Tibial nerve (tissue), 4 donors: Measurements from ENCODE around the gene NOP16. TPM values are rescaled to one million over a fixed set of nuclear protein-coding genes. Genes with fewer than 3 reads are reported as not detected.
A peak's percentile ranks its signal among the peaks of the same experiment; 100 is the strongest.

ENCODE experiments used
- DNase-seq, 2 donors: peaks; one replicate each; pipeline ENCODE4 v3.0.0-alpha.2; 2019; ENCODE audit warnings: low spot score in 2 of 2
- H3K27ac ChIP-seq, 4 donors: fragments of 200-600 bp; sonication (generic) in 3 of 4; one replicate each; pipeline ENCODE4 v1.5.1; 2017 to 2019; ENCODE audit warnings: mild to moderate bottlenecking in 1 of 4
- H3K27me3 ChIP-seq, 2 donors: fragments of 200-600 bp; sonication (generic) in 1 of 2; one replicate each; pipeline versions ENCODE4 v1.5.1 to v1.6.0; 2017 to 2019
- H3K36me3 ChIP-seq, 3 donors: fragments of 200-600 bp; sonication (generic); one replicate each; pipeline ENCODE4 v1.5.1; 2018 to 2019
- H3K4me1 ChIP-seq, 4 donors: fragments of 200-600 bp; sonication (generic) in 3 of 4; one replicate each; pipeline ENCODE4 v1.5.1; 2017 to 2019
- H3K4me3 ChIP-seq, 4 donors: fragments of 200-600 bp; sonication (generic) in 3 of 4; one replicate each; pipeline ENCODE4 v1.5.1; 2017 to 2019; ENCODE audit warnings: mild to moderate bottlenecking in 1 of 4, moderate library complexity in 1 of 4
- H3K9me3 ChIP-seq, 4 donors: fragments of 200-600 bp; sonication (generic) in 3 of 4; one replicate each; pipeline ENCODE4 v1.5.1; 2017 to 2019
- EP300 ChIP-seq, 2 donors: sonication (generic); formaldehyde crosslinking; IDR thresholded peaks; one replicate each; pipeline ENCODE4 v1.6.1; 2017; ENCODE audit warnings: antibody characterized with exemption in 2 of 2, mild to moderate bottlenecking in 1 of 2
- POLR2A ChIP-seq, 2 donors: fragments of 450-650 bp; IDR thresholded peaks; one replicate each; pipeline ENCODE4 v1.6.1; 2017; ENCODE audit warnings: antibody characterized with exemption in 2 of 2, mild to moderate bottlenecking in 2 of 2, moderate library complexity in 2 of 2
- WGBS, 2 donors: methylation state at CpG; one replicate each; pipeline ENCODE4 v1.1.5; 2018; 5-methylcytosine and 5-hydroxymethylcytosine counted together
- total RNA-seq, 4 donors: library from RNA; depleted of rRNA; stranded (reverse); fragments of >200 nt; gene quantifications; one replicate each; pipeline ENCODE4 v1.1.0, GENCODE V29; 2016
- TF ChIP-seq, protein P1 (sequence below), 5 experiments: fragments of 200-600 bp in 3 of 5; fragments of 450-650 bp in 2 of 5; sonication (generic) in 3 of 5; IDR thresholded peaks; one replicate each; pipeline ENCODE4 v1.5.1; 2016 to 2019; ENCODE audit warnings: antibody characterized with exemption in 5 of 5, mild to moderate bottlenecking in 3 of 5, moderate library complexity in 2 of 5

The NOP16 gene
- total RNA-seq, 4 donors from 2014 or later: 6.1 to 17.7 (median 6.6) TPM

DNA sequence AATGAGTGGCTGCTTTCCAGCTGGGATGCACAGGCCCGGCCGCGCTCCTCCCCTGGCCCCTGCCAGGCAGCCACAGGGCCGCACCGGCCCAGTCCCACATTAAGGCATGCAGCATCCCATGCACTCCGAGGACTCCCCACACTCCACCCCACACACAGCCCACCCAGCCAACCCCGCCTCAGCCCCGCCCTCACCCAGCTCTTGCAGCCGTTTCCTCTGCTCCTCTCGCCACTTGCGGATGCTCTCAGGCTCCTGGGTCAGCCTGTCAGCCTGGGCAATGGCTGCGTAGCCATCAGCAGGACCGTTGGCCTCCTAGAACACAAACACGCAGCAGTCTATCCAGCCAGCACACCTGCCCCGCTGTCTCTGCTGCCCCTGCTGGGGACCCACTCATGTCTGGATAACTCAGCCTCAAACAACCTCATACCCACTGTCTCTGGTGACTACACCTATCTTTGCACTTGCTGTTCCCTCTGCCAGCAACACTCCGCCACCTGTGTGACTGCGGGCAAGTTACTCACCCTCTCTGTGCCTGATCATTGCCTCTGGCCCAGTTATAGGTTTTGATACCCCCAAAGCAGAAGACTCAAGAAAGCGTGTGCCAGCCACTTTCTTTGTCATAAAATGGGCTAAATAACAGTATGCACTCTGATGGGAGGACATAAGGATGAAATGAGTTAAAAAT is 9.5 kb upstream of the NOP16 start:
- 91 to 92% methylated on average over 18 of the region's 18 CpGs for WGBS, 2 donors
- Histone ChIP-seq H3K4me1 (peaks cover 0 to 54% (median 7%) of the 10 kb centered on the region in 4 donors), H3K36me3 (peaks cover 0 to 54% (median 0%) of the 10 kb centered on the region in 3 donors), H3K9me3 (no peaks in the 10 kb centered on the region), H3K4me3 (no peak overlapping the region), H3K27ac (no peak overlapping the region), H3K27me3 (no peaks in the 10 kb centered on the region)
- DNase-seq: no peak
- TF ChIP-seq, protein P1, sequence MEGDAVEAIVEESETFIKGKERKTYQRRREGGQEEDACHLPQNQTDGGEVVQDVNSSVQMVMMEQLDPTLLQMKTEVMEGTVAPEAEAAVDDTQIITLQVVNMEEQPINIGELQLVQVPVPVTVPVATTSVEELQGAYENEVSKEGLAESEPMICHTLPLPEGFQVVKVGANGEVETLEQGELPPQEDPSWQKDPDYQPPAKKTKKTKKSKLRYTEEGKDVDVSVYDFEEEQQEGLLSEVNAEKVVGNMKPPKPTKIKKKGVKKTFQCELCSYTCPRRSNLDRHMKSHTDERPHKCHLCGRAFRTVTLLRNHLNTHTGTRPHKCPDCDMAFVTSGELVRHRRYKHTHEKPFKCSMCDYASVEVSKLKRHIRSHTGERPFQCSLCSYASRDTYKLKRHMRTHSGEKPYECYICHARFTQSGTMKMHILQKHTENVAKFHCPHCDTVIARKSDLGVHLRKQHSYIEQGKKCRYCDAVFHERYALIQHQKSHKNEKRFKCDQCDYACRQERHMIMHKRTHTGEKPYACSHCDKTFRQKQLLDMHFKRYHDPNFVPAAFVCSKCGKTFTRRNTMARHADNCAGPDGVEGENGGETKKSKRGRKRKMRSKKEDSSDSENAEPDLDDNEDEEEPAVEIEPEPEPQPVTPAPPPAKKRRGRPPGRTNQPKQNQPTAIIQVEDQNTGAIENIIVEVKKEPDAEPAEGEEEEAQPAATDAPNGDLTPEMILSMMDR (IDR thresholded peaks at IDR 0.05): no peak
- no peak for TF ChIP-seq POLR2A (IDR thresholded peaks at IDR 0.05)
- TF ChIP-seq EP300 (IDR thresholded peaks at IDR 0.05): no peak

DNA sequence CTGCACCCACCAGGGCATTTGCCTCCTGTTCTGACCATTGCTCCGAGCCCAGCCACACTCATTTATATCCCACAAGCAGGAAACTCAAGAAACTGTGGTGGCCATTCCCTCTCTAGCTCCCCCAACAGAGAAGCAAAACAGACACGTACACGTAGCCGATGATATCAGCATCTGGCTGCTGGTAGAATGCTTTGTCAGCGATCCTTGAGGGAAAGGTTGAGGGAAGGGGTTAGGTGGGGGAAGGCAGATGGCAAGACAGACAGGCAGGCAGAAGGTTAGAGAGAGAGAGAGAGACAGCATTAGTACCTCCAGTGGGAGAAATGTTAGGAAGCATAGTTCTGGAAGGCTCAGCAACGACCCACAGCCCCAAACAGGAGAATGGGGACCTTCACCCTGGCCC is 7.9 kb upstream of the NOP16 start:
- H3K36me3 ChIP-seq: peaks cover 0 to 68% (median 0%) of the 10 kb centered on the region in 3 donors
- peak overlapping the region in 2 of 4 donors; percentile 55 to 65 for H3K27ac ChIP-seq

DNA sequence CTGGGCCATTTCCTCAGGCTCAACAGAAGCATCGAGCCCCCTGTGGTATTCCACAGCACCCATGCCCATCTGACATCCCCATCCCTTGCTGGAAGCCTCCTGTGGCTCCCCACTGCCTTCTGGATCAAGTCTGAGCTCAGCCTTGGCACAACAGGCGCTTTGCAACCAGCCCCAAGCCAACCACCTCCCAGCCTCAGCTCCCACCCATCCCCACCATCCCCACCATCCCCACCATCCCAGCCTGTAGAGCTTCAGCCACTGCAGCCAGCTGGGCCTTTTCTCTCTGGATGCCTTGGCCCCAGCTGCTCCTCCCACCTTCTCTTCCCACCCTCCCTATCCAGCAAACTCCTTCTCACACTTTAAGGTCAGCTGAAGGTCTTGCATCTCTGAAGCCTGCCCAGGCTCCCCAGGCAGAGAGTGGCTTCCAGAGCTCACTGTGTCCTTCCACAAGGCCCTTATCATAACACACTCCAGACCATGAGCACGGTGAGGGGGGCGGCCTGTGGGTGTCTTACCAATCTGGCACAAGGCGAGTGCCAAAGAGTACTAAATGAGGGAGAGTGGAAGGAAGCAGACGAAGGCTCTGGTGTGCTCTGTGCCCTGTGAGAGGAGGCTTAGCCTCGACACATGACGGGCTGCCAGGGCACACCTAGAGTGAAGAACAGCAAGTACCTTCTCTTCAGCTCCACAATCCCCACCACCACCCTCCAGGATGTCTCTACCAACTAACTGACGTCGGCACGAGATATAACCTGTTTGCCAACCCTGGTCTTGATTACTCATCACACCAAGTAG is 6.7 kb upstream of the NOP16 start:
- Histone ChIP-seq H3K27ac (peak overlapping the region in 1 of 4 donors; percentile 65), H3K27me3 (no peaks in the 10 kb centered on the region), H3K4me3 (no peak overlapping the region), H3K36me3 (peaks cover 0 to 68% (median 0%) of the 10 kb centered on the region in 3 donors), H3K9me3 (no peaks in the 10 kb centered on the region), H3K4me1 (peaks cover 0 to 32% (median 0%) of the 10 kb centered on the region in 4 donors)
- no peak for TF ChIP-seq POLR2A (IDR thresholded peaks at IDR 0.05)
- TF ChIP-seq EP300 (IDR thresholded peaks at IDR 0.05): no peak
- TF ChIP-seq, protein P1 (IDR thresholded peaks at IDR 0.05): no peak
- no peak for DNase-seq
- WGBS, 2 donors: 78 to 90% methylated on average over 11 of the region's 11 CpGs

More for the DNA sequence above, 7.9 kb upstream of the NOP16 start:
- Histone ChIP-seq H3K4me3 (no peak overlapping the region), H3K4me1 (peaks cover 0 to 39% (median 6%) of the 10 kb centered on the region in 4 donors), H3K9me3 (no peaks in the 10 kb centered on the region), H3K27me3 (no peaks in the 10 kb centered on the region)
- no peak for DNase-seq
- 50 to 56% methylated on average over 6 of the region's 6 CpGs for WGBS, 2 donors
- TF ChIP-seq EP300 (IDR thresholded peaks at IDR 0.05): no peak
- no peak for TF ChIP-seq POLR2A (IDR thresholded peaks at IDR 0.05)
- TF ChIP-seq, protein P1 (IDR thresholded peaks at IDR 0.05): no peak

DNA sequence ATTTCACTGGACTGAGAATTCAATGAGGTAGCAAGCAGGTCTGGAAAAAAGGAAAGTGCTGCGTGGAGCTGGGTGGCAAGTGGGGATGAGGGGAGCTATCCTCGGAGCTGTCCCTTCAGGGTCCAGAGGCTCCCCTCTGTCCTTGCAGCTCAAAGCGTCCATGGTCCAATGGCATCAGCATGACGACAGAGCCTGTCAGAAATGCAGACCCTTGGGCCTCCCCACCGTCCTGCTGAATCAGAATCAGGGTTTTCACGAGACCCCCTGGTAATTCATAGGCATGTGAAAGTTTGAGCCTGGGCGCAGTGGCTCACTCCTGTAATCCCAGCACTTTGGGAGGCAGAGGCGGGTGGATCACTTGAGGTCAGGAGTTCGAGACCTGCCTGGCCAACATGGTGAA is 5.7 kb upstream of the NOP16 start:
- no peaks in the 10 kb centered on the region for H3K27me3 ChIP-seq
- H3K27ac ChIP-seq: no peak overlapping the region
- TF ChIP-seq EP300 (IDR thresholded peaks at IDR 0.05): no peak
- TF ChIP-seq POLR2A (IDR thresholded peaks at IDR 0.05): no peak
- TF ChIP-seq, protein P1 (IDR thresholded peaks at IDR 0.05): no peak
- no peak for DNase-seq
- H3K4me1 ChIP-seq: peaks cover 0 to 39% (median 6%) of the 10 kb centered on the region in 4 donors
- H3K36me3 ChIP-seq: peaks cover 0 to 68% (median 0%) of the 10 kb centered on the region in 3 donors
- H3K9me3 ChIP-seq: no peaks in the 10 kb centered on the region
- H3K4me3 ChIP-seq: no peak overlapping the region
- WGBS, 2 donors: 88 to 89% methylated on average over 9 of the region's 9 CpGs

DNA sequence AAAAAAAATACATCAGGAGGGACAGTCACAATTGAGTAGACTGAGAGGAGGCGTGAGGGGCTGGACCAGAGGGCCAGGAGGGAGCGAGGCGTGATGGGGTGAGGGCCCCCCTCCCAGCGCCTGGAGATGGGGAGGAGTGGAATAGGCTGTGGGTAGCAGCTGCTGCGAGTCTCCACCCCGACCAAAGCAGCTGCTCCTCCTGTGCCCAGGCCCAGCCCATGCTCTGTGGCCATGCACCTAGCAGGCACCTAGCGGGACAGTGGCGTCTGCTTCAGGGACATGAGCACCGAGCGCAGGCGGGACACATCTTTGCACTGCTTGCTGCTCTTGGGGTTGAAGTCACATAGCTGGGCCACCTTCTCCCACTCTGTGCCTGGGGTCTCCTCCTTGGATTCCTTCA is 4.1 kb upstream of the NOP16 start:
- H3K36me3 ChIP-seq: peaks cover 0 to 68% (median 0%) of the 10 kb centered on the region in 3 donors
- no peak overlapping the region for H3K27ac ChIP-seq
- WGBS, 2 donors: 85 to 86% methylated on average over 11 of the region's 11 CpGs
- H3K4me1 ChIP-seq: peaks cover 0 to 40% (median 8%) of the 10 kb centered on the region in 4 donors
- H3K27me3 ChIP-seq: no peaks in the 10 kb centered on the region
- H3K4me3 ChIP-seq: no peak overlapping the region
- no peak for TF ChIP-seq EP300 (IDR thresholded peaks at IDR 0.05)
- TF ChIP-seq, protein P1 (IDR thresholded peaks at IDR 0.05): no peak
- no peak for TF ChIP-seq POLR2A (IDR thresholded peaks at IDR 0.05)
- no peak for DNase-seq
- no peaks in the 10 kb centered on the region for H3K9me3 ChIP-seq
